AG09319 (cell line): ENCODE results near the gene HNRNPD.
"Not testable (repeated sequence)": the region's sequence is repeated elsewhere in the genome, so short reads cannot be mapped to it uniquely, and the experiment has no call there.

Experiments
- DNase-seq: peaks from one replicate; pipeline ENCODE4 v3.0.0-alpha.2; 2010; ENCODE audit warnings: low read depth; ENCODE audit errors: extremely low read depth
- CTCF ChIP-seq: IDR thresholded peaks from 2 replicates; pipeline ENCODE4 v1.5.1; 2011; ENCODE audit warnings: low read depth, mild to moderate bottlenecking, inconsistent platforms, low read length, moderate library complexity

Gene HNRNPD

DNA sequence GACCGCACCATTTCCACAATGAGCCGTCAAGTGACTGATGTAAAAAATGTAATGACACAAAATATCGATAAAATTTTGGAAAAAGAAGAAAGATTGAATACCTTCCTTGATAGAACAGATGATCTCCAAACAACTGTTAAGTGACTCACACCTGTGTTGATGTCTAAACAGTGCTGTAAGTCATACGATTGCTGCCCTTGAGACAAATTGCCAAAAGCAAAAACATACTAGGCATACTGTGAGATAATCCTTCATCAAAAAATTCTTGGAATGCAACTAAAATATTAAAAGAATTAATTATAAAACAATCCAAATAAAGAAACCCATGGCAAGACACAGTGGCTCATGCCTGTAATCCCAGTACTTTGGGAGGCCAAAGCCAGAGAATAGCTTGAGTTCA is 53.4 kb downstream of the HNRNPD start:
- no peak for TF ChIP-seq CTCF
- DNase-seq, result no peak

GRCh38 chr4:82303063-82303462 is 70.7 kb downstream of the HNRNPD start:
- DNase-seq, result not testable (repeated sequence)
